Measurements from ENCODE around the gene SULT4A1. TPM values are rescaled to one million over a fixed set of nuclear protein-coding genes. Genes with fewer than 3 reads are reported as not detected.

SULT4A1 gene
- total and polyA plus RNA-seq, 2 of the 8 experiments (the other 6 are each of a cell fraction or from before 2014, with no cell fraction given), result 9.1 to 11.8 TPM

DNA sequence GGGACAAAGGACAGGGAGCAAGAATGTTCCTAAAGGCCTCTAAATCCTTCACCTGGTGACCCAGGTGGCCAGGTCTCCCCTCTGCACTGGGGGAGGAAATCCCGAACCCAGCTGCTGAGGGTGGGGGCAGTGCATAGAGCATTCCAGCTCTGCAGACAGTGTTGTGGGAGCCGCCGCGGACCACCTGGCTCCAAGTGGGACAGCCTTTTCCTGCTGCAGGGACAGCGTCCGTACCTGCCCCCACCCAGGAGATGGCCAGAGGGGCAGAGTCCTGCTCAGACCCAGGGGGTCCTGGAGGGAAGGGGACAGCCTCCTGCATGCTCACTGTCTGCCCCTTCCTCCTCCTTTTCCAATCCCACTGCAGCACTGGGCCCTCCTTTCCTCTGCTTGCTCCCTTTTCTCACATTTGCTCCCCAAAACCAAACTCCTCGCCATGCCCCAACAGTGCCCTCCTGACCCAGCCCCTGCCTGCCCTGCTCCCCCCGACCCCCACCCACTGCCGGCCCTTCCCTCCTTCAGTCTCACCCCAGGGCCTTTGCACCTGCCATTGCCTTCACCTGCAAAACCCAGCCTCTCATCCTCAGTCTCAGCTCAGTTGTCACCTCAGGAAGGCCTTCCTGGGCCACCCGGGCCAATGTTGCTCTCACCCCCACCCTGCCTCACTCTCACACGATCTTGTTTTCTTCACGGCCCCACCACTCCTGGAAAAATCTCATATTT, 16.7 kb upstream of the SULT4A1 start:
- H3K79me2 ChIP-seq (ENCODE audit: control insufficient read depth in 1 of 2, insufficient read depth in 2 of 2, low read length in 2 of 2), result no peaks in the 10 kb centered on the region
- H3K4me3 ChIP-seq (ENCODE audit: extremely low read depth in 1 of 4, insufficient read depth in 2 of 4, low read depth in 3 of 4, low read length in 4 of 4), result no peak overlapping the region
- H4K91ac ChIP-seq (replicated peaks; ENCODE audit: insufficient read length, low read length), result no peak overlapping the region
- POLR2A ChIA-PET (ENCODE audit: partially characterized antibody), result interaction anchor here (2.4 kb wide), 1 partner anchor 19 kb away, joined by 7 read pairs; no protein-coding TSS in a partner anchor
- H2BK5ac ChIP-seq (ENCODE audit: low read depth, low read length), result no peak overlapping the region
- FAIRE-seq (no peak), DNase-seq (ENCODE audit: low read depth in 1 of 2, low spot score in 2 of 2) (no peak)
- H3K27me3 ChIP-seq (replicated peaks in 1 of 4; ENCODE audit: control insufficient read depth in 3 of 4, extremely low read depth in 1 of 4, insufficient read depth in 3 of 4, low read length in 3 of 4), result no peaks in the 10 kb centered on the region
- H3K14ac ChIP-seq (ENCODE audit: insufficient read length), result no peak overlapping the region
- H2BK20ac ChIP-seq (ENCODE audit: low read length), result no peak overlapping the region
- no peak overlapping the region for H2AK5ac ChIP-seq (ENCODE audit: low read depth, low read length)
- no peak overlapping the region; the same call in 1 of the 2 replicates for H4K8ac ChIP-seq (ENCODE audit: extremely low read depth, insufficient read depth, low read length)
- H3K23ac ChIP-seq (ENCODE audit: insufficient read length), result no peak overlapping the region
- H2AFZ ChIP-seq (ENCODE audit: low read length), result no peak overlapping the region
- H3K36me3 ChIP-seq (ENCODE audit: control insufficient read depth in 2 of 4, insufficient read depth in 4 of 4, low read length in 3 of 4), result no peaks in the 10 kb centered on the region
- no peak overlapping the region for H4K5ac ChIP-seq (ENCODE audit: insufficient read length, low read depth, low read length)
- peaks cover 0 to 4% of the 10 kb centered on the region in 2 experiments for H4K20me1 ChIP-seq (replicated peaks in 1 of 2; ENCODE audit: control insufficient read depth in 1 of 2, insufficient read depth in 2 of 2, low read length in 2 of 2)
- TF ChIP-seq RNF2 (IDR thresholded peaks at IDR 0.05; ENCODE audit: borderline replicate concordance, low read depth, low read length, missing control alignments, poor library complexity, severe bottlenecking), result no peak
- TF ChIP-seq, protein P1, sequence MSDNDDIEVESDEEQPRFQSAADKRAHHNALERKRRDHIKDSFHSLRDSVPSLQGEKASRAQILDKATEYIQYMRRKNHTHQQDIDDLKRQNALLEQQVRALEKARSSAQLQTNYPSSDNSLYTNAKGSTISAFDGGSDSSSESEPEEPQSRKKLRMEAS (IDR thresholded peaks at IDR 0.05), result no peak
- TF ChIP-seq JUND (IDR thresholded peaks at IDR 0.05; ENCODE audit: low read length), result no peak
- TF ChIP-seq SIRT6 (IDR thresholded peaks at IDR 0.05; ENCODE audit: low read length), result no peak
- no peak overlapping the region for H3K4ac ChIP-seq (replicated peaks; ENCODE audit: insufficient read length, low read depth, low read length)
- H3K79me1 ChIP-seq (ENCODE audit: low read depth, low read length), result no peaks in the 10 kb centered on the region
- no peak overlapping the region for H3K56ac ChIP-seq (replicated peaks; ENCODE audit: insufficient read length, low read depth, low read length)
- peaks cover 0 to 3% of the 10 kb centered on the region in 2 experiments; a peak in 2 of 4 replicates for H3K9me3 ChIP-seq (ENCODE audit: insufficient read depth in 2 of 2, low read depth in 1 of 2, low read length in 1 of 2)
- H2BK12ac ChIP-seq (ENCODE audit: low read depth, low read length), result no peak overlapping the region
- H3K4me2 ChIP-seq (ENCODE audit: insufficient read depth in 1 of 2, low read depth in 2 of 2, low read length in 2 of 2), result no peak overlapping the region
- no peak overlapping the region for H3K27ac ChIP-seq (ENCODE audit: low read depth, low read length)
- no peaks in the 10 kb centered on the region for H3K23me2 ChIP-seq (ENCODE audit: low read depth, low read length)
- no peak overlapping the region for H3K9ac ChIP-seq (replicated peaks in 1 of 4; ENCODE audit: extremely low read depth in 1 of 4, low read depth in 3 of 4, low read length in 3 of 4)
- H2BK15ac ChIP-seq (ENCODE audit: low read length), result no peak overlapping the region
- WGBS, 2 experiments (ENCODE audit: extremely low coverage in 1 of 2, insufficient coverage in 1 of 2, insufficient read length in 1 of 2, insufficient replicate concordance in 2 of 2, low coverage in 1 of 2, low lambda C conversion rate in 2 of 2, missing lambda C conversion rate in 1 of 2), result 85% methylated on average over 9 of the region's 12 CpGs; no CpG with 5 or more reads in 1 of the 2 experiments
- H3K18ac ChIP-seq (ENCODE audit: extremely low read depth, low read length), result no peak overlapping the region
- CTCF ChIA-PET (ENCODE audit: partially characterized antibody), result interaction anchor here (1.8 kb wide), 2 partner anchors 50 to 67 kb away, joined by 4 to 6 read pairs; no protein-coding TSS in a partner anchor
- peaks cover 0 to 2% (median 0%) of the 10 kb centered on the region in 4 experiments; a peak in 1 of 7 replicates for H3K4me1 ChIP-seq (replicated peaks in 1 of 4; ENCODE audit: control insufficient read depth in 3 of 4, insufficient read depth in 4 of 4, low read length in 3 of 4)
- H2BK120ac ChIP-seq (replicated peaks; ENCODE audit: low read depth, low read length), result no peak overlapping the region
